HG02623 (cell line): Measurements from ENCODE around the gene HLA-DMA.
A peak's percentile ranks its signal among the peaks of the same experiment; 100 is the strongest.
"Not testable (repeated sequence)": the region's sequence is repeated elsewhere in the genome, so short reads cannot be mapped to it uniquely, and the experiment has no call there.

Experiments used
- ATAC-seq: cut with Tn5 transposase; IDR thresholded peaks from one replicate; pipeline ENCODE4 v1.9.1; 2021; ENCODE audit warnings: moderate library complexity; ENCODE audit not compliant: unreplicated experiment

HLA-DMA gene

GRCh38 chr6:32954986-32955802, 2.3 kb upstream of the HLA-DMA start:
- ATAC-seq: no peak

DNA sequence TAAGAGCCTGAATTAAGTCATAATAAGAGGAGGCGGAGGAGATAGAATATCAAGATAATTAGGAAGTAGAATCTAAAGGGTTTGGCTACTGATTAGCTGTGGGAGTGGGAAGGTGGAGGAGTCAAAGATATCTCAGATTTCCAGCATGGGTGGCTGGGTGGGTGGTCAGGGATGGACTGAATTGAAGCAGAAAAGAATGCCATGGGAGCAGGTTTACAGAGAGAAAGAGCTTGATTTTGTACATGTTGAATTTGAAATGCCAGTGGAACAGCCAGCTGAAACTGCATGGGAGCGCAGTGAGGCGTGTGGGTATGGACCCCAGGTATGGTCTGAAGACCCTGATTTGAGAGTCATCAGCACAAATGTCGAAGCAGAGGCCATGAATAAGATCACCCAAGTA, 1.4 kb upstream of the HLA-DMA start:
- ATAC-seq: no peak

DNA sequence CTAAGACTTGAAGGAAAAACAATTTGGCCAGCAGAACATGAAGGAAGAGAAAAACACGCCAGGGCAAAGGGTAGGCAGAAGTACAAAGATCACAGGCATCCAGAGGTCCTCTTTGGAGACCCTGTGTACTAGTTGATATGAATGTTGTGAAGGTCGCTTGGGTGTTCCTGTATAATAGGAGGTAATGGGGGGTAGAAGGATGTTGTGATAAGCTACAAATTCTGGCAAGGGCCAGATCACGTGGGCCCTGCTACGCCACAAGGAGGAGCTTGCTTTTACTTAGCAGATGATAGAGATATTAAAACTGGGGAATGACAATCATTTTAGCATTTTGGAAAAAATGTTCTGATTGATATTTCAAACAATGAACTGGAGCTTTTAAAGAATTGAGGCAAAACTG, 878 bp upstream of the HLA-DMA start:
- ATAC-seq: no peak

DNA sequence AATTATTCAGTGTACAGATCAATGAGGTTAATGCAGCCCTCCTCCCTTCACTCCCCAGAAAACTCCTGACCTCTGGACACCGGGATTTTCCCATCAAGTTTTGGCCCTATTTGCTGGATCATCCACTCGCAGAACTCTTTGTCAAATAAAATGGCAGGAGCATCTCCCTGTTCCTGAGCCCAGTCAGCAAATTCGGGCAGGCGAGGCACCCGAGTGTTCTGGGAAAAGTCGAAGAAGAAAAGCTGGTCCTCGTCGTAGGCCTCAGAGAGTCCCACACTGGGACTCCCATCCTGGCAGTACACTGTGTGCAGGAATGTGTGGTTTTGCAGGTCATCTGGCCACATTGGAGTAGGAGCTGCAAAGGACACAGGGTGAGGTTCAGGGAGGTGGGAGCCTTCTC, 2.4 kb downstream of the HLA-DMA start:
- no peak for ATAC-seq

GRCh38 chr6:32950010-32950409, 2.9 kb downstream of the HLA-DMA start:
- no peak for ATAC-seq

- no peak for ATAC-seq
These were observed 3.8 kb downstream of the HLA-DMA start for GRCh38 chr6:32949113-32949512.

- ATAC-seq: no peak
These were observed 5.1 kb downstream of the HLA-DMA start for GRCh38 chr6:32947552-32948465.

GRCh38 chr6:32946893-32947292, 6.0 kb downstream of the HLA-DMA start:
- ATAC-seq: no peak

GRCh38 chr6:32945953-32946352, 6.9 kb downstream of the HLA-DMA start:
- no peak for ATAC-seq

- ATAC-seq: no peak
These were observed 7.7 kb downstream of the HLA-DMA start for GRCh38 chr6:32945108-32945760.

DNA sequence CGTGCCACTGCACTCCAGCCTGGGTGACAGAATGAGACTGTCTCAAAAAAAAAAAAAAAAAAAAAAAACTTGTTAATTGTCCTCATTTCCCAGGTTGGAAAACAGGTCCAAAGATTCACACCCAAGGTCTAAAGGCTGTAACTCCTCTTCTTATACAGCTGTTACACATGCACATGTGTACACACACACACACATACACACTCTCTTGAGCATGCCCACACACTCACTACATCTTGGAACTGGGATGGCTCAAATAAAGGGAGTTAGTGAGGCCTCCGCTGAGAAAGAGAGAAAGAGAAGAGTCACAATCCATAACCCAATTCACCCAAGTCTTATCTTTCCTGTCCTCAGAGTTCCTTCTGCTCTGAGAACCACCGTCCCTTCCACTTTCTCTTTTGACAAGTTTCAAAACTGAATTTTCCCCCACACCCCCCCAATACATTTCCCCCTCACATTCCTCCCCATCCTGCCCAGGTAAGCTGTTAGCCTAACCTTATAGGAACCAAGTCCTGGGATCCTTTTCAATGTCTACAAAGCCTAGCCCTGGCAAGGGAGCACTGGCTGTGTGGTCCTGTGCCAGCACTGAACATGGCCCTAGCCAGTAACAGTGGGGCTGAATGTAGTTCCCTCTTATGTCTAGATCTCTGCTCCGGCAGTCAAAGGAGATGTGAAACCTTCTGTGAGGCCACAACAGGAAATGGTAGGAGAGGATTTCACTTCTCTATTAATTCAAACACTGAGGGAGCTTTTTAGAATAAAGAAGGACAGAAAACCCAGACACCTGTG, 8.8 kb downstream of the HLA-DMA start:
- ATAC-seq: peak; percentile 38

GRCh38 chr6:32942555-32943123, 10.3 kb downstream of the HLA-DMA start:
- ATAC-seq: not testable (repeated sequence)

DNA sequence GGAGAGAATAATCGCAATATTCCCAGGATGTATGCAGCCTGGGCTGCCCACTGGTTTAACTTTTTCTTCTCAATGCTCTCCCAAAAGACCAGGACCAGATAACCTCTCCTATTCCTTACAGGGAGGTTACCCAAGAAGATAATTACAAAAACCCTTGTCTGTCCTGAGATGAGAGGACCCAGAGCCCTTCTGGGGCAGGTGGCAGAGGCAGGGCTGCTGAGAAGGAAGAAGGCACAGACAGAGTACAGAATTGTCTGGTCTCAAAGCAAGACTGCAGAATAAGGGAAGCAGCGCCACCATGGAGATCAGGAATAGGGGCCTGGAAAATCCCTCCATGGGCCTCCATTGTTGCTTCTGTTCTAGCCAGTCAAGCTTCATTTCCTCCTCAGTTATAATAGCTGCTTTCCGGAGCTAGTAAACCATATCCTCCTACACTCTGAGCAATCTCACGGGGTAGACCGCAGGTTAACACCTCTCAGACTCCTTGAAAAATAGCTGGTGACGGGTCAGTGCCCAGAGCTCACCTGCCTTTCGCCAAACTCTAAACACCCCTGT, 11.6 kb downstream of the HLA-DMA start:
- peak; percentile 50 for ATAC-seq

- peak; percentile 49 for ATAC-seq
These were observed 12.2 kb downstream of the HLA-DMA start, which contains the start of gene HLA-DMB for GRCh38 chr6:32940656-32941213. TSS of gene HLA-DMB (minus strand) at chr6:32941028. CDS start at chr6:32940807, 221 bp downstream.

GRCh38 chr6:32938494-32938893, 14.4 kb downstream of the HLA-DMA start:
- ATAC-seq: no peak

- no peak for ATAC-seq
These were observed 15.7 kb downstream of the HLA-DMA start for GRCh38 chr6:32937230-32937633.

GRCh38 chr6:32936239-32937152, 16.4 kb downstream of the HLA-DMA start:
- no peak for ATAC-seq

- no peak for ATAC-seq
These were observed 17.2 kb downstream of the HLA-DMA start for GRCh38 chr6:32935551-32936238.
